ENCODE data around the gene GNPTAB.

The GNPTAB gene

GRCh38 chr12:101802486-101802885 is 28.3 kb downstream of the GNPTAB start:
- DNase-seq = no peak

GRCh38 chr12:101799774-101800173 is 31.0 kb downstream of the GNPTAB start:
- no peak for DNase-seq

- no peak for DNase-seq
Measured at GRCh38 chr12:101795786-101796185, 35.0 kb downstream of the GNPTAB start.

- no peak for DNase-seq
Measured at GRCh38 chr12:101795013-101795412, 35.7 kb downstream of the GNPTAB start.

GRCh38 chr12:101794574-101794973 is 36.2 kb downstream of the GNPTAB start:
- DNase-seq = no peak

- DNase-seq = no peak
Measured at GRCh38 chr12:101793401-101793800, 37.4 kb downstream of the GNPTAB start.

- no peak for DNase-seq
Measured at GRCh38 chr12:101792046-101792931, 38.5 kb downstream of the GNPTAB start.

- DNase-seq = no peak
Measured at GRCh38 chr12:101789171-101789570, 41.6 kb downstream of the GNPTAB start.

- DNase-seq = no peak
Measured at GRCh38 chr12:101785671-101786070, 45.1 kb downstream of the GNPTAB start.

GRCh38 chr12:101784376-101784775 is 46.4 kb downstream of the GNPTAB start:
- no peak for DNase-seq

GRCh38 chr12:101783838-101784237 is 46.9 kb downstream of the GNPTAB start:
- no peak for DNase-seq

GRCh38 chr12:101783150-101783549 is 47.6 kb downstream of the GNPTAB start:
- DNase-seq = no peak

GRCh38 chr12:101782273-101782731 is 48.5 kb downstream of the GNPTAB start:
- no peak for DNase-seq

GRCh38 chr12:101781834-101782233 is 48.9 kb downstream of the GNPTAB start:
- DNase-seq = no peak

GRCh38 chr12:101780599-101780998 is 50.2 kb downstream of the GNPTAB start:
- no peak for DNase-seq

GRCh38 chr12:101779626-101780025 is 51.1 kb downstream of the GNPTAB start:
- no peak for DNase-seq

- DNase-seq = no peak
Measured at GRCh38 chr12:101779200-101779599, 51.6 kb downstream of the GNPTAB start.

- DNase-seq = no peak
Measured at GRCh38 chr12:101777978-101778377, 52.8 kb downstream of the GNPTAB start.

GRCh38 chr12:101777485-101777884 is 53.3 kb downstream of the GNPTAB start:
- no peak for DNase-seq

- DNase-seq = no peak
Measured at GRCh38 chr12:101775816-101776215, 54.9 kb downstream of the GNPTAB start.

- DNase-seq = peak; percentile 55 to 68
Measured at GRCh38 chr12:101773650-101774162, 57.1 kb downstream of the GNPTAB start.

- no peak for DNase-seq
Measured at GRCh38 chr12:101772012-101772775, 58.6 kb downstream of the GNPTAB start.

- no peak for DNase-seq
Measured at GRCh38 chr12:101769865-101770264, 60.9 kb downstream of the GNPTAB start.

- no peak for DNase-seq
Measured at GRCh38 chr12:101768781-101769180, 62.0 kb downstream of the GNPTAB start.

Data from activated CD4-positive, alpha-beta T cell treated with anti-CD3 and anti-CD28 coated beads for 4 hours (primary cell).